HepG2 (cell line): Measurements from ENCODE around the gene MTA3. TPM values are rescaled to one million over a fixed set of nuclear protein-coding genes. Genes with fewer than 3 reads are reported as not detected.

ENCODE experiments used
- PATZ1 ChIP-seq: sonication (generic); formaldehyde crosslinking; IDR thresholded peaks from 2 replicates; pipeline ENCODE4 v1.4.0; 2020; ENCODE audit warnings: missing genetic modification reagents
- PHF5A ChIP-seq: IDR thresholded peaks from one replicate; pipeline ENCODE4 v1.6.1; 2018; ENCODE audit warnings: low read depth, missing genetic modification reagents; ENCODE audit not compliant: unreplicated experiment
- RELA ChIP-seq: sonication (generic); formaldehyde crosslinking; IDR thresholded peaks from 2 replicates; pipeline ENCODE4 v1.4.0; 2020; ENCODE audit warnings: missing genetic modification reagents
- U2AF1 ChIP-seq: fragments of 200-400 bp; formaldehyde crosslinking; optimal IDR thresholded peaks from 2 replicates; pipeline ENCODE3; 2017; ENCODE audit warnings: mild to moderate bottlenecking, low read depth, low read length
- ZBTB40 ChIP-seq, 2 experiments: fragments of 450-650 bp in 1 of 2; sonication (generic) in 1 of 2; formaldehyde crosslinking in 1 of 2; IDR thresholded peaks; 2 replicates each; pipeline versions ENCODE4 v1.6.1 to v1.8.0; 2016 to 2022; ENCODE audit warnings: antibody characterized with exemption in 1 of 2, mild to moderate bottlenecking in 1 of 2, missing genetic modification reagents in 1 of 2
- ZNF180 ChIP-seq: sonication (generic); formaldehyde crosslinking; IDR thresholded peaks from 2 replicates; pipeline ENCODE4 v1.4.0; 2020; ENCODE audit warnings: low read depth, missing genetic modification reagents, borderline replicate concordance
- ZNF318 ChIP-seq: sonication (generic); formaldehyde crosslinking; IDR thresholded peaks from 2 replicates; pipeline ENCODE4 v1.4.0; 2020; ENCODE audit warnings: mild to moderate bottlenecking, missing genetic modification reagents
- ZNF34 ChIP-seq: sonication (generic); formaldehyde crosslinking; IDR thresholded peaks from 2 replicates; pipeline ENCODE4 v1.4.0; 2020; ENCODE audit warnings: mild to moderate bottlenecking, missing genetic modification reagents, borderline replicate concordance
- polyA plus RNA-seq, 8 experiments: library from polyadenylated mRNA; depleted of rRNA in 3 of 8; stranded (reverse) in 7 of 8; unstranded in 1 of 8; fragments of >200 nt; fragmentation: Illumina TruSeq in 4 of 8; extraction: Trizol in 4 of 8; gene quantifications; 2 replicates each; pipeline versions ENCODE4 v1.2.1 to v1.2.3, GENCODE V29; 2011 to 2016; ENCODE audit warnings: low read depth in 4 of 8, missing spikeins in 1 of 8, mixed read lengths in 1 of 8; ENCODE audit not compliant: insufficient read depth in 1 of 8
- total RNA-seq, 5 experiments: library from RNA; depleted of rRNA; stranded (reverse); fragments of >200 nt; fragmentation: Illumina TruSeq; extraction: Trizol; gene quantifications; 2 replicates each; pipeline ENCODE4 v1.2.3, GENCODE V29; 2016; ENCODE audit warnings: low read depth in 1 of 5

The MTA3 gene
- total and polyA plus RNA-seq, 2 of the 13 experiments (the other 11 are each of a cell fraction or from before 2014, with no cell fraction given) = 48.8 to 77.8 TPM

- TF ChIP-seq RELA (CRISPR knock-in tag) = no peak
- no peak for TF ChIP-seq PATZ1 (CRISPR knock-in tag)
- no peak for TF ChIP-seq ZNF34 (CRISPR knock-in tag)
- no peak for TF ChIP-seq ZBTB40 (IDR thresholded peaks at IDR 0.05)
- TF ChIP-seq ZBTB40 (CRISPR knock-in tag; IDR thresholded peaks at IDR 0.05) = no peak
- TF ChIP-seq ZNF180 (CRISPR knock-in tag) = no peak
- no peak for TF ChIP-seq ZNF318 (CRISPR knock-in tag)
- TF ChIP-seq U2AF1 = no peak
- TF ChIP-seq PHF5A (CRISPR knock-in tag) = no peak
These were observed 202.1 kb downstream of the MTA3 start (continued) for GRCh38 chr2:42770288-42771131.
